K562 (cell line): ENCODE results near the gene DHDDS. TPM values are rescaled to one million over a fixed set of nuclear protein-coding genes. Genes with fewer than 3 reads are reported as not detected.

Experiments
- ATAC-seq: fragments of 200-7000 bp; cut with Tn5 transposase; 3 replicates; pipeline ENCODE4 v1.9.1; 2020; ENCODE audit warnings: moderate library complexity
- BruUV-seq: library from RNA; stranded (reverse); fragments of 400-500 nt; replicated peaks from 2 replicates; lab custom pipeline; 2021; lab: Mats Ljungman, UMichigan
- CTCF ChIA-PET: fragments of 300-600 bp; formaldehyde crosslinking; extraction: SDS; loops from one replicate; lab custom pipeline; 2021; ENCODE audit warnings: low intra/inter-chr PET ratio; lab: Yijun Ruan, JAX
- POLR2A ChIA-PET: fragments of 300-600, 350-650 bp; sonication (Branson Sonifier 250); formaldehyde crosslinking; extraction: SDS; loops from one replicate; lab custom pipeline; 2021; ENCODE audit warnings: antibody characterized with exemption, inconsistent platforms; lab: Yijun Ruan, JAX
- DNase-seq, 4 experiments: peaks; one replicate each; pipeline versions ENCODE4 v3.0.0 to v3.0.0-alpha.2; 2011 to 2018; ENCODE audit warnings: low spot score in 3 of 4, mixed read lengths in 3 of 4; ENCODE audit errors: extremely low read depth in 1 of 4
- FAIRE-seq: peaks from 2 replicates; lab custom pipeline; 2011; peaks lifted over from hg19 to GRCh38; lab: Jason Lieb, UNC
- H2AFZ ChIP-seq: 2 replicates; pipeline ENCODE4 v1.6.0; 2011; ENCODE audit warnings: low read depth, low read length, control low read depth, inconsistent platforms
- H3K27ac ChIP-seq: fragments of 200-600 bp; 3 replicates; pipeline ENCODE4 v1.8.0; 2011; ENCODE audit warnings: low read depth, mild to moderate bottlenecking, control low read depth, inconsistent platforms, low read length, moderate library complexity, mixed read lengths; ENCODE audit errors: extremely low read depth
- H3K27me3 ChIP-seq, 2 experiments: fragments of 300-600 bp in 1 of 2; 2 replicates in 1 of 2; 3 replicates in 1 of 2; pipeline versions ENCODE4 v1.6.0 to v1.8.0; 2011; ENCODE audit warnings: inconsistent platforms in 2 of 2, low read length in 2 of 2, mild to moderate bottlenecking in 1 of 2, mixed read lengths in 1 of 2, moderate library complexity in 1 of 2; ENCODE audit not compliant: control insufficient read depth in 2 of 2, insufficient read depth in 2 of 2
- H3K36me3 ChIP-seq: fragments of 300-600 bp; 3 replicates; pipeline ENCODE4 v1.8.0; 2011; ENCODE audit warnings: mild to moderate bottlenecking, low read length, inconsistent platforms; ENCODE audit not compliant: control insufficient read depth, insufficient read depth
- H3K4me1 ChIP-seq, 2 experiments: fragments of 200-600 bp in 1 of 2; replicated peaks in 1 of 2; 2 replicates in 1 of 2; 3 replicates in 1 of 2; pipeline versions ENCODE4 v1.5.1 to v1.8.0; 2011; ENCODE audit warnings: inconsistent platforms in 2 of 2, low read length in 2 of 2, mild to moderate bottlenecking in 1 of 2, mixed read lengths in 1 of 2, moderate library complexity in 1 of 2; ENCODE audit not compliant: control insufficient read depth in 2 of 2, insufficient read depth in 2 of 2
- H3K4me2 ChIP-seq: 2 replicates; pipeline ENCODE4 v1.6.1; 2011; ENCODE audit warnings: low read length, control low read depth, inconsistent platforms, mixed read lengths; ENCODE audit not compliant: insufficient read depth
- H3K4me3 ChIP-seq: fragments of 200-600 bp; sonication (generic), shearing (Covaris generic); 2 replicates; pipeline ENCODE4 v1.5.1; 2016; ENCODE audit warnings: control low read depth, inconsistent platforms
- H3K79me2 ChIP-seq: fragments of 200-600 bp; 3 replicates; pipeline ENCODE4 v1.8.0; 2011; ENCODE audit warnings: low read length, inconsistent platforms; ENCODE audit not compliant: control insufficient read depth, insufficient read depth
- H3K9ac ChIP-seq, 2 experiments: 2 replicates each; pipeline versions ENCODE4 v1.6.0 to v1.6.1; 2011; ENCODE audit warnings: low read depth in 2 of 2, low read length in 2 of 2, control low read depth in 1 of 2, inconsistent platforms in 1 of 2, mild to moderate bottlenecking in 1 of 2, mixed read lengths in 1 of 2; ENCODE audit not compliant: insufficient read depth in 1 of 2
- H3K9me1 ChIP-seq: one replicate; pipeline ENCODE4 v1.6.0; 2011; ENCODE audit warnings: inconsistent platforms, mild to moderate bottlenecking, low read length, moderate library complexity; ENCODE audit not compliant: control insufficient read depth, insufficient read depth
- H3K9me3 ChIP-seq: replicated peaks from 2 replicates; pipeline ENCODE4 v1.5.1; 2011; ENCODE audit warnings: low read depth, low read length, inconsistent platforms; ENCODE audit not compliant: control insufficient read depth, insufficient read depth
- H4K20me1 ChIP-seq: replicated peaks from 2 replicates; pipeline ENCODE4 v1.6.1; 2011; ENCODE audit warnings: low read length, inconsistent platforms, mixed read lengths; ENCODE audit not compliant: control insufficient read depth, insufficient read depth
- KDM4B ChIP-seq, 2 experiments: fragments of 450-650 bp in 1 of 2; sonication (generic) in 1 of 2; IDR thresholded peaks; 2 replicates each; pipeline ENCODE4 v1.6.1; 2016 to 2017; ENCODE audit warnings: borderline replicate concordance in 2 of 2, antibody characterized with exemption in 1 of 2, low read depth in 1 of 2, mild to moderate bottlenecking in 1 of 2
- NCOA1 ChIP-seq: fragments of 450-650 bp; IDR thresholded peaks from 2 replicates; pipeline ENCODE4 v1.6.1; 2016; ENCODE audit warnings: low read depth
- POLR2B ChIP-seq: fragments of 450-650 bp; IDR thresholded peaks from 2 replicates; pipeline ENCODE4 v1.6.1; 2018; ENCODE audit warnings: low read depth; ENCODE audit not compliant: partially characterized antibody
- RHOXF2B ChIP-seq: fragments of 250-450 bp; sonication (Bioruptor Pico); conservative IDR thresholded peaks from 2 replicates; pipeline ENCODE4 v1.5.1; 2021
- RNF219 ChIP-seq: fragments of 250-450 bp; sonication (Bioruptor Pico); IDR thresholded peaks from 2 replicates; pipeline ENCODE4 v1.5.0; 2022; ENCODE audit warnings: mild to moderate bottlenecking
- TEAD1 ChIP-seq, 2 experiments: fragments of 450-650 bp in 1 of 2; sonication (generic) in 1 of 2; formaldehyde crosslinking; IDR thresholded peaks; 2 replicates each; pipeline versions ENCODE4 v1.4.0 to v1.8.0; 2020 to 2022; ENCODE audit warnings: mild to moderate bottlenecking in 2 of 2, missing genetic modification reagents in 1 of 2
- whole genome bisulfite sequencing: fragments of 100-300 bp; shearing (Covaris generic); methylation state at CpG from one replicate; pipeline ENCODE4 v1.1.6; 2016; ENCODE audit warnings: low coverage, mixed read lengths; ENCODE audit not compliant: insufficient coverage; ENCODE audit errors: missing lambda C conversion rate; 5-methylcytosine and 5-hydroxymethylcytosine counted together
- in situ Hi-C: fragments of 300-500 bp; cut with MboI; formaldehyde crosslinking; loops from 4 replicates; pipeline ENCODE4 v1.15.0; 2018; ENCODE audit warnings: inconsistent platforms, mixed read lengths
- intact Hi-C: fragments of 100-400 bp; cut with micrococcal nuclease; formaldehyde crosslinking; loops from 2 replicates; pipeline ENCODE4 v1.14.2; 2022
- polyA plus RNA-seq, 8 experiments: library from polyadenylated mRNA; depleted of rRNA in 4 of 8; stranded (reverse) in 5 of 8; unstranded in 3 of 8; fragments of >200 nt; fragmentation: Nextera tagmentation in 2 of 8; fragmentation: Illumina TruSeq in 1 of 8; extraction: Ambion mirVana in 2 of 8; extraction: Trizol in 1 of 8; gene quantifications; 2 replicates each; pipeline versions ENCODE4 v1.2.1 to v1.2.3, GENCODE V29; 2011 to 2014; ENCODE audit warnings: inconsistent platforms in 1 of 8, missing spikeins in 1 of 8
- total RNA-seq, 7 experiments: library from RNA; depleted of rRNA in 6 of 7; stranded (reverse); fragments of >200 nt in 6 of 7; fragmentation: Illumina TruSeq in 2 of 7; extraction: Trizol in 2 of 7; gene quantifications; 2 replicates each; pipeline versions ENCODE4 v1.2.1 to v1.2.3, GENCODE V29; 2011 to 2021; ENCODE audit warnings: low replicate concordance in 1 of 7
- TF ChIP-seq, protein P1 (sequence below): fragments of 250-450 bp; sonication (Bioruptor Pico); IDR thresholded peaks from 2 replicates; pipeline ENCODE4 v1.5.0; 2021

The DHDDS gene
- total and polyA plus RNA-seq, 9 of the 15 experiments (the other 6 are each of a cell fraction or from before 2014, with no cell fraction given) = 33.3 to 55.0 (median 44.3) TPM

GRCh38 chr1:26493267-26493666 lies 61.1 kb downstream of the DHDDS start:
- WGBS = 47% methylated on average over 3 of the region's 3 CpGs
- Histone ChIP-seq H4K20me1 (no peaks in the 10 kb centered on the region), H3K9me1 (no peaks in the 10 kb centered on the region), H3K36me3 (no peaks in the 10 kb centered on the region), H2AFZ (no peak overlapping the region), H3K4me1 (peaks cover 0 to 9% of the 10 kb centered on the region in 2 experiments; a peak in 3 of 5 replicates), H3K9me3 (no peaks in the 10 kb centered on the region), H3K4me2 (no peak overlapping the region), H3K27me3 (no peaks in the 10 kb centered on the region), H3K79me2 (no peaks in the 10 kb centered on the region), H3K9ac (no peak overlapping the region), H3K4me3 (no peak overlapping the region), H3K27ac (no peak overlapping the region)
- DNase-seq (no peak), ATAC-seq (no peak), FAIRE-seq (no peak)
- ChIA-PET CTCF (no interaction called here), POLR2A (no interaction called here)
- TF ChIP-seq, protein P1, sequence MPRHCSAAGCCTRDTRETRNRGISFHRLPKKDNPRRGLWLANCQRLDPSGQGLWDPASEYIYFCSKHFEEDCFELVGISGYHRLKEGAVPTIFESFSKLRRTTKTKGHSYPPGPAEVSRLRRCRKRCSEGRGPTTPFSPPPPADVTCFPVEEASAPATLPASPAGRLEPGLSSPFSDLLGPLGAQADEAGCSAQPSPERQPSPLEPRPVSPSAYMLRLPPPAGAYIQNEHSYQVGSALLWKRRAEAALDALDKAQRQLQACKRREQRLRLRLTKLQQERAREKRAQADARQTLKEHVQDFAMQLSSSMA (CRISPR knock-in tag) = no peak
- TF ChIP-seq TEAD1 (CRISPR knock-in tag; IDR thresholded peaks at IDR 0.05) = no peak
- TF ChIP-seq NCOA1 = no peak
- TF ChIP-seq POLR2B = no peak
- no peak for TF ChIP-seq KDM4B (IDR thresholded peaks at IDR 0.05; ENCODE audit: borderline replicate concordance in 2 of 2, low read depth in 1 of 2)
- TF ChIP-seq RNF219 = no peak
- TF ChIP-seq RHOXF2B (CRISPR knock-in tag) = no peak
- in situ Hi-C loops = no loop called here
- intact Hi-C loops = no loop called here
- no TSS peak for BruUV-seq
